H1 (cell line): Measurements from ENCODE around the gene SCO1. TPM values are rescaled to one million over a fixed set of nuclear protein-coding genes. Genes with fewer than 3 reads are reported as not detected.

Experiments used
- CTCF ChIA-PET: fragments of 300-600 bp; sonication (Branson Sonifier 250); formaldehyde crosslinking; loops from one replicate; lab custom pipeline; 2021; ENCODE audit not compliant: partially characterized antibody; lab: Charles Lee
- POLR2A ChIA-PET: fragments of 300-600 bp; sonication (Branson Sonifier 250); formaldehyde crosslinking; loops from one replicate; lab custom pipeline; 2021; ENCODE audit warnings: inconsistent platforms; ENCODE audit not compliant: partially characterized antibody; lab: Charles Lee
- DNase-seq, 2 experiments: peaks; one replicate each; pipeline versions ENCODE4 v3.0.0 to v3.0.0-alpha.2; 2010 to 2022; ENCODE audit warnings: low spot score in 2 of 2, low read depth in 1 of 2, mixed read lengths in 1 of 2
- FAIRE-seq: peaks from 2 replicates; lab custom pipeline; 2011; peaks lifted over from hg19 to GRCh38; lab: Jason Lieb, UNC
- H2AFZ ChIP-seq: 2 replicates; pipeline ENCODE4 v1.8.1; 2012; ENCODE audit warnings: low read length, inconsistent platforms
- H2AK5ac ChIP-seq: 2 replicates; pipeline ENCODE4 v1.6.1; 2013; ENCODE audit warnings: low read depth, low read length
- H2BK120ac ChIP-seq: replicated peaks from 2 replicates; pipeline ENCODE3; 2013; ENCODE audit warnings: low read depth, low read length, inconsistent platforms
- H2BK12ac ChIP-seq: 2 replicates; pipeline ENCODE4 v1.6.1; 2013; ENCODE audit warnings: low read depth, low read length
- H2BK15ac ChIP-seq: 2 replicates; pipeline ENCODE4 v1.6.1; 2013; ENCODE audit warnings: low read length
- H2BK20ac ChIP-seq: 2 replicates; pipeline ENCODE4 v1.6.1; 2013; ENCODE audit warnings: low read length
- H2BK5ac ChIP-seq: 2 replicates; pipeline ENCODE4 v1.6.1; 2013; ENCODE audit warnings: low read depth, low read length
- H3K14ac ChIP-seq: 2 replicates; pipeline ENCODE4 v1.6.1; 2013; ENCODE audit warnings: inconsistent platforms; ENCODE audit not compliant: insufficient read length
- H3K18ac ChIP-seq: 2 replicates; pipeline ENCODE4 v1.6.1; 2013; ENCODE audit warnings: low read length; ENCODE audit errors: extremely low read depth
- H3K23ac ChIP-seq: 2 replicates; pipeline ENCODE4 v1.6.1; 2013; ENCODE audit warnings: inconsistent platforms; ENCODE audit not compliant: insufficient read length
- H3K23me2 ChIP-seq: 2 replicates; pipeline ENCODE4 v1.6.1; 2013; ENCODE audit warnings: low read depth, low read length
- H3K27ac ChIP-seq: 2 replicates; pipeline ENCODE4 v1.6.1; 2011; ENCODE audit warnings: low read depth, low read length, inconsistent platforms
- H3K27me3 ChIP-seq, 4 experiments: replicated peaks in 1 of 4; 1 replicate in 1 of 4; 2 replicates in 3 of 4; pipeline versions ENCODE4 v1.6.1 to v1.8.1; 2011 to 2013; ENCODE audit warnings: low read length in 3 of 4, mild to moderate bottlenecking in 3 of 4, inconsistent platforms in 2 of 4, mixed read lengths in 2 of 4, moderate library complexity in 1 of 4; ENCODE audit not compliant: control insufficient read depth in 3 of 4, insufficient read depth in 3 of 4; ENCODE audit errors: extremely low read depth in 1 of 4
- H3K36me3 ChIP-seq, 4 experiments: 2 replicates each; pipeline versions ENCODE4 v1.6.1 to v1.8.1; 2011 to 2013; ENCODE audit warnings: mild to moderate bottlenecking in 4 of 4, low read length in 3 of 4, moderate library complexity in 2 of 4, control low read depth in 1 of 4, inconsistent platforms in 1 of 4; ENCODE audit not compliant: insufficient read depth in 4 of 4, control insufficient read depth in 2 of 4
- H3K4ac ChIP-seq: replicated peaks from 2 replicates; pipeline ENCODE3; 2013; ENCODE audit warnings: low read length, low read depth, mixed read lengths, inconsistent platforms; ENCODE audit not compliant: insufficient read length
- H3K4me1 ChIP-seq, 4 experiments: replicated peaks in 1 of 4; 1 replicate in 1 of 4; 2 replicates in 3 of 4; pipeline versions ENCODE4 v1.6.1 to v1.8.1; 2011 to 2013; ENCODE audit warnings: low read length in 3 of 4, inconsistent platforms in 2 of 4, mixed read lengths in 1 of 4; ENCODE audit not compliant: insufficient read depth in 4 of 4, control insufficient read depth in 3 of 4
- H3K4me2 ChIP-seq, 2 experiments: 2 replicates each; pipeline versions ENCODE4 v1.6.1 to v1.8.1; 2011 to 2013; ENCODE audit warnings: low read depth in 2 of 2, low read length in 2 of 2, control low read depth in 1 of 2, inconsistent platforms in 1 of 2, mild to moderate bottlenecking in 1 of 2; ENCODE audit not compliant: insufficient read depth in 1 of 2
- H3K4me3 ChIP-seq, 4 experiments: fragments of 200-600, 300-600 bp in 1 of 4; sonication (generic), shearing (Covaris generic), sonication (Bioruptor Twin) in 1 of 4; 2 replicates each; pipeline versions ENCODE4 v1.5.1 to v1.8.1; 2011 to 2016; ENCODE audit warnings: low read length in 4 of 4, low read depth in 3 of 4, control low read depth in 2 of 4, inconsistent platforms in 2 of 4, mild to moderate bottlenecking in 2 of 4, mixed read lengths in 1 of 4, moderate library complexity in 1 of 4; ENCODE audit not compliant: insufficient read depth in 2 of 4; ENCODE audit errors: extremely low read depth in 1 of 4
- H3K56ac ChIP-seq: replicated peaks from 2 replicates; pipeline ENCODE3; 2013; ENCODE audit warnings: low read depth, mild to moderate bottlenecking, mixed read lengths, low read length, inconsistent platforms; ENCODE audit not compliant: insufficient read length
- H3K79me1 ChIP-seq: 2 replicates; pipeline ENCODE4 v1.6.1; 2013; ENCODE audit warnings: low read depth, low read length, control low read depth
- H3K79me2 ChIP-seq, 2 experiments: 2 replicates each; pipeline versions ENCODE4 v1.6.1 to v1.8.1; 2012 to 2013; ENCODE audit warnings: low read length in 2 of 2, mild to moderate bottlenecking in 2 of 2, inconsistent platforms in 1 of 2; ENCODE audit not compliant: insufficient read depth in 2 of 2, control insufficient read depth in 1 of 2
- H3K9ac ChIP-seq, 4 experiments: replicated peaks in 1 of 4; 1 replicate in 1 of 4; 2 replicates in 3 of 4; pipeline versions ENCODE4 v1.6.1 to v1.8.1; 2011 to 2013; ENCODE audit warnings: low read depth in 3 of 4, low read length in 3 of 4, control low read depth in 2 of 4, mild to moderate bottlenecking in 2 of 4, moderate library complexity in 2 of 4, inconsistent platforms in 1 of 4; ENCODE audit errors: extremely low read depth in 1 of 4
- H3K9me3 ChIP-seq, 2 experiments: 2 replicates each; pipeline versions ENCODE4 v1.6.1 to v1.8.1; 2012 to 2013; ENCODE audit warnings: mild to moderate bottlenecking in 2 of 2, moderate library complexity in 2 of 2, control low read depth in 1 of 2, inconsistent platforms in 1 of 2, low read depth in 1 of 2, low read length in 1 of 2, mixed read lengths in 1 of 2; ENCODE audit not compliant: insufficient read depth in 2 of 2
- H4K20me1 ChIP-seq, 2 experiments: replicated peaks in 1 of 2; 2 replicates each; pipeline versions ENCODE3 to v1.8.1; 2011 to 2013; ENCODE audit warnings: inconsistent platforms in 2 of 2, low read length in 2 of 2, mild to moderate bottlenecking in 1 of 2; ENCODE audit not compliant: insufficient read depth in 2 of 2, control insufficient read depth in 1 of 2
- H4K5ac ChIP-seq: 2 replicates; pipeline ENCODE4 v1.6.1; 2013; ENCODE audit warnings: low read length, low read depth, mixed read lengths, inconsistent platforms; ENCODE audit not compliant: insufficient read length
- H4K8ac ChIP-seq: 2 replicates; pipeline ENCODE4 v1.8.0; 2013; ENCODE audit warnings: mild to moderate bottlenecking, moderate library complexity, low read length, inconsistent platforms; ENCODE audit not compliant: insufficient read depth; ENCODE audit errors: extremely low read depth
- H4K91ac ChIP-seq: replicated peaks from 2 replicates; pipeline ENCODE3; 2013; ENCODE audit warnings: low read length, mixed read lengths, inconsistent platforms; ENCODE audit not compliant: insufficient read length
- ATF2 ChIP-seq: IDR thresholded peaks from 2 replicates; pipeline ENCODE4 v1.6.1; 2012; ENCODE audit warnings: low read length, inconsistent platforms
- EGR1 ChIP-seq: IDR thresholded peaks from 2 replicates; pipeline ENCODE4 v1.6.1; 2011; ENCODE audit warnings: low read depth, low read length, borderline replicate concordance
- GABPA ChIP-seq: IDR thresholded peaks from 2 replicates; pipeline ENCODE4 v1.6.1; 2011; ENCODE audit warnings: mild to moderate bottlenecking, low read length, moderate library complexity, borderline replicate concordance; ENCODE audit not compliant: insufficient read depth
- JUN ChIP-seq: IDR thresholded peaks from 2 replicates; pipeline ENCODE4 v1.6.1; 2011; ENCODE audit warnings: low read depth, mild to moderate bottlenecking, improper control_type of control experiment, low read length
- JUND ChIP-seq: IDR thresholded peaks from 2 replicates; pipeline ENCODE4 v1.6.1; 2011; ENCODE audit warnings: mild to moderate bottlenecking, improper control_type of control experiment, low read length
- RAD21 ChIP-seq, 2 experiments: IDR thresholded peaks in 1 of 2; conservative IDR thresholded peaks in 1 of 2; 2 replicates each; pipeline ENCODE4 v1.6.1; 2011; ENCODE audit warnings: low read depth in 2 of 2, low read length in 2 of 2, improper control_type of control experiment in 1 of 2, inconsistent platforms in 1 of 2, mild to moderate bottlenecking in 1 of 2, moderate library complexity in 1 of 2
- SIN3A ChIP-seq, 2 experiments: IDR thresholded peaks in 1 of 2; conservative IDR thresholded peaks in 1 of 2; 2 replicates each; pipeline ENCODE4 v1.6.1; 2011 to 2012; ENCODE audit warnings: low read length in 2 of 2, improper control_type of control experiment in 1 of 2, low read depth in 1 of 2, mild to moderate bottlenecking in 1 of 2
- WGBS, 2 experiments: shearing (Covaris generic) in 1 of 2; methylation state at CpG; one replicate each; pipeline versions ENCODE4 v1.1.6 to v1.1.7; 2013 to 2015; ENCODE audit warnings: low lambda C conversion rate in 2 of 2, mixed read lengths in 2 of 2, inconsistent platforms in 1 of 2, low coverage in 1 of 2, missing lambda C conversion rate in 1 of 2; ENCODE audit not compliant: insufficient replicate concordance in 2 of 2, insufficient coverage in 1 of 2, insufficient read length in 1 of 2; ENCODE audit errors: extremely low coverage in 1 of 2, missing lambda C conversion rate in 1 of 2; 5-methylcytosine and 5-hydroxymethylcytosine counted together
- polyA plus RNA-seq, 7 experiments: library from polyadenylated mRNA; depleted of rRNA in 3 of 7; stranded (reverse) in 5 of 7; unstranded in 2 of 7; fragments of >200 nt in 5 of 7; fragments of 200-250 nt in 2 of 7; gene quantifications; 1 replicate in 5 of 7; 2 replicates in 1 of 7; 4 replicates in 1 of 7; pipeline versions ENCODE4 v1.2.1 to v1.2.3, GENCODE V29; 2011 to 2013; ENCODE audit warnings: missing spikeins in 2 of 7, mixed read lengths in 2 of 7
- total RNA-seq: library from RNA; stranded (reverse); fragmentation: NEBNext Ultra II Directional; extraction: Animal tissue kit (Norgen Biotek cat#: 25700); gene quantifications from 2 replicates; pipeline ENCODE4 v1.2.1, GENCODE V29; 2021

The SCO1 gene
- total and polyA plus RNA-seq, 2 of the 8 experiments (the other 6 are each of a cell fraction or from before 2014, with no cell fraction given), result 18.7 to 61.8 TPM

- FAIRE-seq, result no peak
- H2BK120ac ChIP-seq, result no peak overlapping the region
- H4K8ac ChIP-seq, result no peak overlapping the region
- TF ChIP-seq JUND (no peak), SIN3A (conservative IDR thresholded peaks at IDR 0.05 in 1 of 2, IDR thresholded peaks at IDR 0.05 in 1 of 2; ENCODE audit: low read depth in 1 of 2, low read length in 2 of 2) (no peak), RAD21 (IDR thresholded peaks at IDR 0.05 in 1 of 2, conservative IDR thresholded peaks at IDR 0.05 in 1 of 2; ENCODE audit: low read depth in 2 of 2, low read length in 2 of 2) (peak in 1 of 2 experiments; percentile 35; a peak in 3 of 4 replicates), GABPA (no peak), EGR1 (no peak), JUN (no peak), ATF2 (no peak)
Measured at GRCh38 chr17:10628756-10629155, 68.6 kb downstream of the SCO1 start.

More at GRCh38 chr17:10628756-10629155, 68.6 kb downstream of the SCO1 start:
- no peaks in the 10 kb centered on the region for H3K9me3 ChIP-seq
- H2AFZ ChIP-seq, result no peak overlapping the region
- no peak overlapping the region for H2BK15ac ChIP-seq
- ChIA-PET CTCF (interaction anchor here (0.6 to 21.3 kb wide), 33 partner anchors 12 to 381 kb away, joined by 3 to 323 read pairs (median 4); partner anchors contain the start of genes ADPRM and SCO1), POLR2A (interaction anchor here (0.5 to 0.6 kb wide), 2 partner anchors 14 to 1481 kb away, joined by 3 to 4 read pairs; no protein-coding TSS in a partner anchor)
- H3K79me2 ChIP-seq, result no peaks in the 10 kb centered on the region
- no peak overlapping the region for H3K4ac ChIP-seq
- H2BK5ac ChIP-seq, result no peak overlapping the region
- no peaks in the 10 kb centered on the region for H3K27me3 ChIP-seq
- H4K20me1 ChIP-seq, result no peaks in the 10 kb centered on the region
- no peak overlapping the region for H2BK20ac ChIP-seq
- H3K36me3 ChIP-seq, result no peaks in the 10 kb centered on the region; a peak in 1 of 8 replicates
- H3K56ac ChIP-seq, result no peak overlapping the region
- no peak overlapping the region for H3K18ac ChIP-seq
- H3K27ac ChIP-seq, result no peak overlapping the region
- no peak overlapping the region for H4K91ac ChIP-seq
- no peaks in the 10 kb centered on the region for H3K79me1 ChIP-seq
- H2AK5ac ChIP-seq, result no peak overlapping the region
- 68% methylated on average over 13 of the region's 13 CpGs; no CpG with 5 or more reads in 1 of the 2 experiments for WGBS, 2 experiments
- H4K5ac ChIP-seq, result no peak overlapping the region
- no peak overlapping the region for H3K9ac ChIP-seq
- peaks cover 1% of the 10 kb centered on the region; the same call in 1 of the 2 replicates for H3K23me2 ChIP-seq
- no peak overlapping the region for H3K4me3 ChIP-seq
- H3K14ac ChIP-seq, result no peak overlapping the region
- H3K23ac ChIP-seq, result no peak overlapping the region
- no peaks in the 10 kb centered on the region for H3K4me1 ChIP-seq
- no peak overlapping the region for H2BK12ac ChIP-seq
- no peak overlapping the region for H3K4me2 ChIP-seq
- peak in 1 of 2 experiments; percentile 83 for DNase-seq
